RPMI8226 (cell line): ENCODE measurements around the gene EIF4E.
"Not testable (repeated sequence)": the region's sequence is repeated elsewhere in the genome, so short reads cannot be mapped to it uniquely, and the experiment has no call there.

Source experiments
- DNase-seq: peaks from one replicate; pipeline ENCODE4 v3.0.0-alpha.2; 2015

The EIF4E gene

GRCh38 chr4:98928505-98929340 lies at the start of gene EIF4E:
Gene EIF4E (minus strand): TSS chr4:98929133. CDS start chr4:98929112, 21 bp downstream.
- DNase-seq, result peak; percentile 97

- DNase-seq, result no peak
Measured at GRCh38 chr4:98977557-98977956, 48.6 kb upstream of the EIF4E start.

GRCh38 chr4:98976716-98977115 lies 47.8 kb upstream of the EIF4E start:
- no peak for DNase-seq

GRCh38 chr4:98969878-98970785 lies 41.2 kb upstream of the EIF4E start:
- no peak for DNase-seq

- DNase-seq, result no peak
Measured at GRCh38 chr4:98967786-98968329, 38.9 kb upstream of the EIF4E start.

- no peak for DNase-seq
Measured at GRCh38 chr4:98966926-98967325, 38.0 kb upstream of the EIF4E start.

GRCh38 chr4:98963538-98964433 lies 34.9 kb upstream of the EIF4E start:
- no peak for DNase-seq

GRCh38 chr4:98961770-98962169 lies 32.8 kb upstream of the EIF4E start:
- DNase-seq, result no peak

GRCh38 chr4:98959411-98959810 lies 30.5 kb upstream of the EIF4E start:
- DNase-seq, result no peak

- DNase-seq, result no peak
Measured at GRCh38 chr4:98958065-98958464, 29.1 kb upstream of the EIF4E start.

- DNase-seq, result no peak
Measured at GRCh38 chr4:98955229-98955628, 26.3 kb upstream of the EIF4E start.

GRCh38 chr4:98951710-98952109 lies 22.8 kb upstream of the EIF4E start:
- no peak for DNase-seq

GRCh38 chr4:98950925-98951324 lies 22.0 kb upstream of the EIF4E start:
- no peak for DNase-seq

GRCh38 chr4:98946359-98946758 lies 17.4 kb upstream of the EIF4E start:
- DNase-seq, result no peak

GRCh38 chr4:98945297-98945850 lies 16.4 kb upstream of the EIF4E start:
- no peak for DNase-seq

- peak; percentile 22 for DNase-seq
Measured at GRCh38 chr4:98939892-98940298, 11.0 kb upstream of the EIF4E start.

- no peak for DNase-seq
Measured at GRCh38 chr4:98939438-98939837, 10.5 kb upstream of the EIF4E start.

GRCh38 chr4:98937986-98938720 lies 9.2 kb upstream of the EIF4E start:
- no peak for DNase-seq

GRCh38 chr4:98935633-98936032 lies 6.7 kb upstream of the EIF4E start:
- DNase-seq, result no peak

GRCh38 chr4:98934851-98935250 lies 5.9 kb upstream of the EIF4E start:
- DNase-seq, result not testable (repeated sequence)

- DNase-seq, result no peak
Measured at GRCh38 chr4:98932539-98932938, 3.6 kb upstream of the EIF4E start.
